Peyer's patch (tissue), 4 donors: ENCODE measurements around the gene PDCD6IP. TPM values are rescaled to one million over a fixed set of nuclear protein-coding genes. Genes with fewer than 3 reads are reported as not detected.

Experiments used
- DNase-seq, 3 donors: peaks; one replicate each; pipeline ENCODE4 v3.0.0-alpha.2; 2017 to 2019
- H3K27ac ChIP-seq, 4 donors: fragments of 200-600 bp; sonication (generic); one replicate each; pipeline ENCODE4 v1.5.1; 2016 to 2019
- H3K27me3 ChIP-seq, 2 donors: fragments of 200-600 bp; sonication (generic); one replicate each; pipeline ENCODE4 v1.5.1; 2019
- H3K36me3 ChIP-seq, 3 donors: fragments of 200-600 bp; sonication (generic); one replicate each; pipeline ENCODE4 v1.5.1; 2016 to 2019
- H3K4me1 ChIP-seq, 4 donors: fragments of 200-600 bp; sonication (generic); one replicate each; pipeline ENCODE4 v1.5.1; 2016 to 2019
- H3K4me3 ChIP-seq, 4 donors: fragments of 200-600 bp; sonication (generic); 1 replicate in 3 of 4; 2 replicates in 1 of 4; pipeline ENCODE4 v1.5.1; 2016 to 2019; ENCODE audit warnings: mild to moderate bottlenecking in 1 of 4
- H3K9me3 ChIP-seq, 4 donors: fragments of 200-600 bp; sonication (generic); one replicate each; pipeline ENCODE4 v1.5.1; 2016 to 2019; ENCODE audit warnings: mild to moderate bottlenecking in 1 of 4
- POLR2A ChIP-seq, 2 donors: fragments of 450-650 bp; IDR thresholded peaks; one replicate each; pipeline ENCODE4 v1.5.1; 2017; ENCODE audit warnings: antibody characterized with exemption in 2 of 2, mild to moderate bottlenecking in 2 of 2, moderate library complexity in 2 of 2
- total RNA-seq, 4 donors: library from RNA; depleted of rRNA; stranded (reverse); fragments of >200 nt; gene quantifications; one replicate each; pipeline ENCODE4 v1.1.0, GENCODE V29; 2016
- TF ChIP-seq, protein P1 (sequence below), 6 experiments: fragments of 450-650 bp in 4 of 6; fragments of 200-600 bp in 2 of 6; sonication (generic) in 1 of 6; IDR thresholded peaks; one replicate each; pipeline ENCODE4 v1.5.1; 2017 to 2019; ENCODE audit warnings: antibody characterized with exemption in 6 of 6, mild to moderate bottlenecking in 3 of 6, moderate library complexity in 1 of 6

PDCD6IP gene
- total RNA-seq, 4 donors from 2014 or later, result 49.5 to 151 (median 136) TPM

GRCh38 chr3:33826206-33826605 is 27.8 kb downstream of the PDCD6IP start:
- Histone ChIP-seq H3K4me3 (no peak overlapping the region), H3K27me3 (no peaks in the 10 kb centered on the region), H3K9me3 (no peaks in the 10 kb centered on the region), H3K4me1 (no peaks in the 10 kb centered on the region), H3K27ac (no peak overlapping the region), H3K36me3 (peaks cover 0 to 81% (median 4%) of the 10 kb centered on the region in 3 donors)
- no peak for DNase-seq
- no peak for TF ChIP-seq POLR2A (IDR thresholded peaks at IDR 0.05)
- TF ChIP-seq, protein P1, sequence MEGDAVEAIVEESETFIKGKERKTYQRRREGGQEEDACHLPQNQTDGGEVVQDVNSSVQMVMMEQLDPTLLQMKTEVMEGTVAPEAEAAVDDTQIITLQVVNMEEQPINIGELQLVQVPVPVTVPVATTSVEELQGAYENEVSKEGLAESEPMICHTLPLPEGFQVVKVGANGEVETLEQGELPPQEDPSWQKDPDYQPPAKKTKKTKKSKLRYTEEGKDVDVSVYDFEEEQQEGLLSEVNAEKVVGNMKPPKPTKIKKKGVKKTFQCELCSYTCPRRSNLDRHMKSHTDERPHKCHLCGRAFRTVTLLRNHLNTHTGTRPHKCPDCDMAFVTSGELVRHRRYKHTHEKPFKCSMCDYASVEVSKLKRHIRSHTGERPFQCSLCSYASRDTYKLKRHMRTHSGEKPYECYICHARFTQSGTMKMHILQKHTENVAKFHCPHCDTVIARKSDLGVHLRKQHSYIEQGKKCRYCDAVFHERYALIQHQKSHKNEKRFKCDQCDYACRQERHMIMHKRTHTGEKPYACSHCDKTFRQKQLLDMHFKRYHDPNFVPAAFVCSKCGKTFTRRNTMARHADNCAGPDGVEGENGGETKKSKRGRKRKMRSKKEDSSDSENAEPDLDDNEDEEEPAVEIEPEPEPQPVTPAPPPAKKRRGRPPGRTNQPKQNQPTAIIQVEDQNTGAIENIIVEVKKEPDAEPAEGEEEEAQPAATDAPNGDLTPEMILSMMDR (IDR thresholded peaks at IDR 0.05), result no peak

DNA sequence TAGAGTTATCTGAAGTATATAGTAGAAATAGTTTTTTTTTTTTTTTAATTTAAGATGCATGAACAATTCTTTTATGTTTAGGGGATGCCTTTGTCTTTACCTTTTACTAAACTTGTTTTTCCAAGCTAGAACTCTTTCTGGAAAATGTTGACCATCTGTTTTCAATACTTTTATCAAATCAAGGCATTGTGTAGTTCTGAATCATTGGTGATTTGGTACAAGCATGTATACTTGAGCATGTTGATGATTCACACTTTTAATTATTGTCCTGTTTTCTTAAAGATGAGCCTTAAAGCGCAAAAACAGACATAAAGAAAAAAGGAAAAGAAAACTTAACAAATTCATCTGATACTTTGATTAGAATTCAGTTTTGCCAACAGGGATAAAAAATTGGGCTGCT is 28.3 kb downstream of the PDCD6IP start:
- no peaks in the 10 kb centered on the region for H3K9me3 ChIP-seq
- TF ChIP-seq, protein P1 (IDR thresholded peaks at IDR 0.05), result no peak
- no peak for TF ChIP-seq POLR2A (IDR thresholded peaks at IDR 0.05)
- peaks cover 0 to 77% (median 4%) of the 10 kb centered on the region in 3 donors for H3K36me3 ChIP-seq
- no peak for DNase-seq
- no peaks in the 10 kb centered on the region for H3K4me1 ChIP-seq
- no peak overlapping the region for H3K27ac ChIP-seq
- no peak overlapping the region for H3K4me3 ChIP-seq
- no peaks in the 10 kb centered on the region for H3K27me3 ChIP-seq

- no peak overlapping the region for H3K27ac ChIP-seq
- H3K36me3 ChIP-seq, result peaks cover 0 to 53% (median 0%) of the 10 kb centered on the region in 3 donors
- no peak for TF ChIP-seq POLR2A (IDR thresholded peaks at IDR 0.05)
- TF ChIP-seq, protein P1 (IDR thresholded peaks at IDR 0.05), result no peak
- no peaks in the 10 kb centered on the region for H3K27me3 ChIP-seq
- H3K9me3 ChIP-seq, result no peaks in the 10 kb centered on the region
- DNase-seq, result no peak
- H3K4me1 ChIP-seq, result no peaks in the 10 kb centered on the region
- no peak overlapping the region for H3K4me3 ChIP-seq
Measured at GRCh38 chr3:33829720-33830119, 31.3 kb downstream of the PDCD6IP start.

DNA sequence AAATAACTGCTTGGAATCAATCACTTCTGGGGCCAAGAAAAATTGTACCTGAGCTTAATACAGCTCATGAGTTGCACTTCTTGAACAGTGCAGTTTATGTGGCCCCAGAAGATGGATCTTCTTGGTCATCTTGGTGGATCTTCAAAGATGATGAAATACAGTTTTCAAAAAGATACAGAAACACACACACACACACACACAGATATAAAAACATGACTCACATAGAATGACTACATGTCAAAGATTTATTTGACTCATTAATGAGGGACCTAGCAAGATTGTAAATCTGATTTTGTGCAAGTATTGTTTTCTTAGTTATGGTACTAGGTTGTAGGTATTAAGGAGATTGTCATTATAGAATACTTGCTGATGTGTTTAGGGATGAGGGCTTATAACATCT is 32.6 kb downstream of the PDCD6IP start:
- TF ChIP-seq POLR2A (IDR thresholded peaks at IDR 0.05), result no peak
- TF ChIP-seq, protein P1 (IDR thresholded peaks at IDR 0.05), result no peak
- H3K36me3 ChIP-seq, result peaks cover 0 to 53% (median 0%) of the 10 kb centered on the region in 3 donors
- H3K27me3 ChIP-seq, result no peaks in the 10 kb centered on the region
- no peak for DNase-seq
- no peaks in the 10 kb centered on the region for H3K4me1 ChIP-seq
- no peak overlapping the region for H3K27ac ChIP-seq
- H3K9me3 ChIP-seq, result no peaks in the 10 kb centered on the region
- no peak overlapping the region for H3K4me3 ChIP-seq

DNA sequence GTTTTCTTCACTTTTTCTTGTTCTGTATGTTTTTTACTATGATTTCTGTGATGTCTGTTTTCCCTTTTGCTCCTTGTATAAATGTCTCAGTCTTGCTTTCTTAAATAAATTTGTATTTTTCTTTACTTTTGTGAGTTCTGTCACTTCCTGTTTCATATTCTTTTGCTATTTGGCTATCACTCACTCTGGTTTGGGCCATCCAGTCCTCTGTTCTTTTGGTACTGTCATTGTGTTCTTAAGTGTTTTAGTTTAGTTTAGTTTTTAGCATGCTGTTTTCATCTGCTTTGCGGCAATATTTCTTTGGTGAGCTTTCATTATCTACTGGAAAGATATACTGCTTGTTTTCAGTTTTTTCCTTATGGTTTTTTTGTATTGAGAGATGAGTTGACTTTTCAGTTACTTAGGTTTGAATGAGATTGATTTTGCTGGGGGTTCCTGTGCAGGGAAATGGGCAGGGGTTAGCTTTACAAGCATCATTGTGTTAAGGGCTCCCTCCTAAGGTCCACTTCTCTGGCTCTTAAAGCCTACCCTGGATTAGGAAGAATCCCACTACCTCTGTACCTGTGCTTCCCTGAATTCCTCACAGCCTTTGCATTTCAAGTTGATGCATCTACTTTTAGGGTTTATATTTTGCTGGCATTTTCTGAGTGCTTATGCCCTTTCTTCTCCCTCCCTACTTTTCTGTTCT is 35.1 kb downstream of the PDCD6IP start:
- TF ChIP-seq, protein P1 (IDR thresholded peaks at IDR 0.05), result no peak
- TF ChIP-seq POLR2A (IDR thresholded peaks at IDR 0.05), result no peak
- Histone ChIP-seq H3K4me1 (no peaks in the 10 kb centered on the region), H3K36me3 (peaks cover 0 to 44% (median 0%) of the 10 kb centered on the region in 3 donors), H3K9me3 (no peaks in the 10 kb centered on the region), H3K27ac (no peak overlapping the region), H3K4me3 (no peak overlapping the region), H3K27me3 (no peaks in the 10 kb centered on the region)
- DNase-seq, result no peak
